IPS DF 19.7 (cell line): ENCODE data around the gene ADGRG3.

Experiments
- DNase-seq: peaks from one replicate; pipeline ENCODE4 v3.0.0-alpha.2; 2013; ENCODE audit warnings: low read depth, low spot score

The ADGRG3 gene

DNA sequence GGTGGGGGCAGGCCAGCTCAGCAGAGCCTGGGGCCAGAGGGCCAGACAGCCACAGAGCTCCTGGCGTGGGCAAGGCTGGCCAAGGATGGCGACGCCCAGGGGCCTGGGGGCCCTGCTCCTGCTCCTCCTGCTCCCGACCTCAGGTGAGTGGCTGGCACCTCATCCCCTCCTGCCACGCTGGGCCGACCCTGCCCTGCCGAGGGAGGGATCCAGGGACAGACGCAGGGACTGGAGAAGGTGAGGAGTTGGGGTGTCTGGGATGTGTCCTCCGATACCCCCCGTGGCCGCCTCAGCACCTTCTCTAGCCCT lies at the start of gene ADGRG3:
TSS of gene ADGRG3 (plus strand) at position 44 of the 309 bp plus-strand sequence. CDS start at position 86, 42 bp downstream.
- no peak for DNase-seq

GRCh38 chr16:57619133-57619605 lies 48.9 kb upstream of the ADGRG3 start:
- DNase-seq, result no peak

- DNase-seq, result no peak
These were observed 48.3 kb upstream of the ADGRG3 start for GRCh38 chr16:57619606-57620334.

- no peak for DNase-seq
These were observed 47.5 kb upstream of the ADGRG3 start for GRCh38 chr16:57620335-57621231.

DNA sequence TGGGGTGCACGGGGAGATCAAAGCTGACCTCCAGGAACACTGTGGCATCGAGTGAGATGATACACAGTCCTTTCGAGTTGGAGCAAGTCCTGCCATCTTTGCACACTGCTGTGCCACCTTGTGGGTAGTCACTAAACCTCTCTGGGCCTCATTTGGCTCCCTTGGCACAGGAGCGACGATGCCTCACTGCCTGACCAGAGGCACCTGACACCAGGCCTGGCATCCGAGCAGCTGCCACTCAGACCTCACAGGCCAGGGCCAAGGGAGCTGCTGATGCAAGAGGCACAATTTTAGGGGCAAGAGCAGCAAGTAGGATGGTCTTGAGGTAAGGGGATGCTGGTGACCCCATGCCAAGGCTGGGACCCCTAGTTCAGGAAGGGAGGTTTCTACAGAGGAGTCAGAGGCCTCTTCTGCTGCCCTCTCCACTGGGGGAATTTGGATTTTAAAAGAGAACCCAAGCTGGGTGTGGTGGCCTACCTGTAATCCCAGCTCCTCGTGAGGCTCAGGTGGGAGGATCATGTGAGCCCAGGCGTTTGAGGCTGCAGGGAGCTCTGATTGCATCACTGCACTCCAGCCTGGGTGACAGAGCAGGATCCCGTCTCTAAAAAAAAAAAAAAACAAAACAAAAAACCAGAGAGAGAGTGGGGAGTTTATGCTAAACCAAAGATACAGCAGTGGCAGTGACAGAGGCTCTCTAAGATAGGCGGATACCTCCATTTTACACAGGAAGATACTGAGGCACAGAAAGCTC lies 46.4 kb upstream of the ADGRG3 start:
- DNase-seq, result no peak

DNA sequence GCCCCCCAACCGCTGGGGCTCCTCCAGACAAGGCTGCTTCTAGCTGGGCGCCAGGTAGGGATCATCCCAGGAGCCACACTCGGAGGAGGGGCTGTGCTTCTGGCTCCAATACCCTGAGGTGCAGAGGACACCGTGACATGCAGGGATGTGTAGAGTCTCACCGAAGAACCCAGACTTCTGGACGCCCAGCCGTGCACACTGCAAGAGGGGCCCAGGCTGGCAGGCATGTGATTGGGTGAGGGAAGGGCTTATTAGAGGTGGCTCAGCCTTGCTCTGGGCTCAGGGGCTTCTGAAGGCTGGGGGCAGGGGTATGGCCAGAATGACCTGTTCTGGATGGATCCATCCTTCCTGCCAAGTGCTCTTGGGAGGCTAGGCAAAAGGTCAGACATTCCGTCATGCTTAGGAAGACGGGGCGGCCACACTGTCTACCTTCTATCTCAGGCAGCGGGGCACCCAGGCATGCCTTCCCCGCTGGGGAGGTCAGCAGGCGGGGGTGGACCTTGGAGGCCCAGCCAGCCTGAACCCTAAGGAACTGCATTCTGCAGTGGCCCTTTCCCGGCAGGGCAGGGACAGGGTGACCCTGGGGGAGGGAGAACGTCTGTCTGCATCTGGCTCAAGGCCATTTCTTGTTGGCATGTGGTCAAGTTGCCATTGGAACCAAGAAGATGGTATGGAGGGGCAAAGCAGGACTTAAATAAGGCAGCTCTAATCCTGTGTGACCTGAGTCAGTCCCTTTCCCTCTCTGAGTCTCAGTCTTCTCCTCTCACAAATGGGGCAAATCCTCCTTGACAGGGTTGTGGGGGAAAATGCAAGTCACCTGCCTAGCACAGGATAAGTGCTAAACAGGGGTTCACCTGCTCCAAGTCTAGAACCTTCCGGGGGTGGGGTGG lies 45.5 kb upstream of the ADGRG3 start:
- no peak for DNase-seq

DNA sequence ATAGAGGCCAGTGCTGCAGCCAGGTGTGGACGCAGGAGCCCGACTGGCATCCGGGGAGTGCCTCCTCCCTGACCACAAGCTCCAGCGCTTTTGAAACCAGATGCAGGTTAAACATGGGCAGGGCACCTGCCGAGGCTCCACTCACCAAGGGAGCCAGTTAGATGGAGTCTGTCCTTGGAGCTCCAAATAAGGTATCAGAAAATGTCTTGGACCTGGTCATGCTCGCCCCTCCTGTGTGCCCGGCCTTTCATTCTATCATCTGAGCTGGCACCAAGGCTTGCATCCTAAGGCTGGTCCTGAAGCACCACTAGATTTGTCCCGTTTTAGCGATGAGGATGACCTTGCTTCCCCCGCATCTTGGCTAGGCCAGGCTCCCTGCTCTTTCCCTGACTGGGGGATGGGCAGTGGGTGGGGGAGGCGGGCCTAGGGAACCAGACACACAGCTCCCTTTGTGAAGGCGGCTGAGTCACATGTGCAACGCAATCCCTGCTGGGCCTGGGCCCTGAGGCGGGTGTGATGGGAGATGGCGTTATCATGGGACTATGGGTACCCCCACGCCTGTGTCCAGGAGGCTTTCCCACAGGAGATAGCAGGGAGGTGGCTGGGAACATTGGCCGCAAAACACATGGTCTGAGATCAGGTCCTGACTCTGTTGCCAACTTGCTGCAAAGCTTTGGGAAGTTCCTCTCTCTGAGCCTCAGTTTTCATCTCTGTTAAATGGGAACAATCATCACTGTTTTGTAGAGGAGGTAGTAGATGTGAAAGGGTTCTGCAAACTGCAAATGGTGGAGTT lies 44.7 kb upstream of the ADGRG3 start:
- no peak for DNase-seq

DNA sequence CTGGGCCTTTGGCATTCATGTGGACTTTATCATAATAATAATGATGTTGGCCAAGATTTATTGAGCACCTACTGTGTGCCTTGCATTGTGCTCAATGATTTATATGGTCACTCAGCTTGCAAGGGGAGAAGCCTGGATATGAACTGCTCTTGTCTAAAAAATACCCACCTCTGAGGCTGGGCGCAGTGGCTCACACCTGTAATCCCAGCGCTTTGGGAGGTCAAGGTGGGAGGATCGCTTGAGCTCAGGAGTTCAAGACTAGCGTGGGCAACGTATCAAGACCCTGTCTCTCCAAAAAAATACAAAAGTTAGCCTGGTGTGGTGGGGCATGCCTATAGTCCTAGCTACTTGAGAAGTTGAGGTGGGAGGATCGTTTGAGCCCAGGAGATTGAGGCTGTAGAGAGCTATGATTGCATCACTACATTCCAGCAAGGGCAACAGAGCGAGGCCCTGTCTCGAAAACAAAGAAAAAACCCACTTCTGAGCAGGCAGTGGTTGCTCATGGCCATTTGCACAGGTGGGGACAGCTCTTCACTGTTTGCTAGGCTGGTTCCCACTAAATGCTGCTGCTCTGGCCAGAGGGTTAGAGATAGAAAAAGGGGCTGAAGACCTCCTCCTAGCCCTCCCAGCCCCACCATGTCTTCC lies 43.9 kb upstream of the ADGRG3 start:
- no peak for DNase-seq

- no peak for DNase-seq
These were observed 43.2 kb upstream of the ADGRG3 start for GRCh38 chr16:57624806-57625500.

- no peak for DNase-seq
These were observed 41.5 kb upstream of the ADGRG3 start for GRCh38 chr16:57626420-57627170.

GRCh38 chr16:57627184-57627871 lies 40.8 kb upstream of the ADGRG3 start:
- no peak for DNase-seq

DNA sequence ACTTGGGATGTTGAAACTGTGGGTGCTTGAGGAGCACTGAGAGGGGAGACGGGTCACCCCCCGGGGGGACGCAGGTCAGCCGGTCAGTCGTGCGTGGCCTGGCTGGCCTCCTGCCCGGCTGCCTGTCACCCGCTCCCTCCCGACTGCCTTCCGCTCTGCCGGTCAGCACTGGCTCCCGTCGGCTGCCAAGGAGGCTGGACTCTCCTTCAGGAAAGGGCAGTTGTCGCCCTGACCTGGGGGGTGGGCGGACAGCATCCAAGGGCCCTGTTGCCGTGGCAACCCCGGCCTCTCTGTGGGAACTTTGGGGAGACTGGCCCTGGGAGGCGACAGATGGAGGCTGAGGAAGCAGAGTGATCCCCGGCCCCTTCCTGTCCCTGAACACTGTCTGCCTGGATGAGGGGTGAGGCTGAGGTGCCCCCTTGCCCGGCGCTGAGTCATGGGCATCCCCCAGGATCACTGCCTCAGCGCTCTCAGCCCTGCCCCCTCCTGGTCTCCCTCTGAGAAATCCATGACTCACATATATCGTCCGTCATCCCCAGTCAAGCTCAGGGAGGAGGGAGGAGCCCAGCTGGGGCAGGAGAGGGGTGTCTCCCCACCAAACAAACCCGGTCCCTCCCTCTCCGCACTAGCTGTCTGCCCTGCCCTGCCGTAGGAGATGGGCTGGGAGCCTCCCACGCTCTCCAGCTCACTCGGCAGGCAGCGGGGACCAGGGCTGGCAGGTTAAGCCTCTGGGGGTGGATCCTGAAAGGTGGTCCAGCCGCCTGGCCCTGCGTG lies 39.9 kb upstream of the ADGRG3 start, which contains the start of gene ADGRG1:
TSS of gene ADGRG1 (plus strand) at position 623 of the 774 bp plus-strand sequence. CDS start 21,658 bp downstream, outside the sequence.
- no peak for DNase-seq

DNA sequence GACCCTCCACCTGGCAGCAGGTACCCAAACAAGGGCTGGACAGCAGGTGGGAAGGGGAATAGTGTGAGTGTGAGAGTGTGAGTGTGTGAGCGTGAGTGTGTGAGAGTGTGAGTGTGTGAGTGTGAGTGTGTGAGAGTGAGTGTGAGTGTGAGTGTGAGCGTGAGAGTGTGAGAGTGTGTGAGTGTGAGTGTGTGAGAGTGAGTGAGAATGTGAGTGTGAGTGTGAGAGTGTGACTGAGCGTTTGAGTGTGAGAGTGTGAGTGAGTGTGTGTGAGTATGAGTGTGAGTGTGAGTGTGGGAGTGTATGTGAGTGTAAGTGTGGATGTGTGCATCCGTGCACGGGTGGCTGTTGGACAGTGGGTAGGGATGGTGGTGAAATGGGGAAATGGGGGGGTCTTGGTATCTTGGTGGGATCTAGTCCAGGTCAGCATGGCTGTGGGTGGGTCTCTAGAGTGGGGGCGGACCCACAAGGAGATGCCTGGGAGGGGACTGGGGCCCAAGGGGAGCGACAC lies 39.3 kb upstream of the ADGRG3 start:
- no peak for DNase-seq

DNA sequence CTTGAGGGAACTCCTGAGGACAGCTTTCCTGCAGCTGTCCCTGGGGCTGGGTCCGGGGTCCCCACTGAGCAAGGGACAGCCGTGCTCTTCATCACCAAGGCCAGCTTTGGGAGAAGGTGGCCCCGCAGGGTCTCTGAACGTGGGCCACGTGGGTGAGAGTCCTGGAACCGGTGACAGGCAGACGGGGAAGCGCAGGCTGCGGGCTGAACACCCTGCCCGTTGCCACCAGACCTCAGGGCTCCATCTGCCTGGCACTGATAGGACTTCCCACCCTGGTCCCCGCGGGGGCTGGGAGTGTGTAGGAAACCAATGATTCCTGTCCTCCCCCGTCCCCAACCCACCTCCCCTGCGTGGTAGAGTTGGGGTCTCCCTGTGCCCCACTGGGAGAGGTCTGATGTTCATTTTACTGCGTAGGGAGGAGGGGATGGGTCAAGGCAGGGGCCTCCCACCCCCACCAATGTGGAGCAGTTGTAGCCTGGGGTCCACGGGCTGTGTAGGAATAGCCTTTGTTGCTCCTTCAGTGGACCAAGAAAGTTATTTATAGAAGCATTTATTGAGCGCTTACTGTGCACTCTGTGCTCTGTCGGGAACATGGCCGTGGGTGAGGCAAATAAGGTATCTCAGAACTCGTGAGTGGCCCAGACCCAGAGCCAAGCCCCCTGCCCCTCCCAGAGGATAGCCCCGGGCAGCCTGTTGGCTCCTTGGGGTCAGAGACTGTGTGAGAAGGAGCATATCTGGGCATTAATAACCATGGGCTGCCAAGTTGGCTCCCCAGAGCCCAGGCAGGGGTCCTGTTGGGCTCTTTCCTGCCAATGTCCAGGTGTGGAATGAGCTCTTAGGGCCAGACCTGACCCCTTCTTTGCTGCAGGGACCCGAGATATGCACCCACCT lies 38.3 kb upstream of the ADGRG3 start:
- no peak for DNase-seq

GRCh38 chr16:57630407-57630797 lies 37.7 kb upstream of the ADGRG3 start:
- no peak for DNase-seq
